Activated T-cell treated with anti-CD3 and anti-CD28 coated beads for 1 hour (primary cell): ENCODE measurements around the gene ATXN2L.
"Not testable (repeated sequence)": the region's sequence is repeated elsewhere in the genome, so short reads cannot be mapped to it uniquely, and the experiment has no call there.

Source experiments
- DNase-seq: peaks from one replicate; pipeline ENCODE4 v3.0.0-alpha.2; 2020; ENCODE audit warnings: low read depth

The ATXN2L gene

GRCh38 chr16:28872952-28873351, 50.2 kb downstream of the ATXN2L start:
- DNase-seq, result no peak

- DNase-seq, result peak; percentile 42
Observed at GRCh38 chr16:28873543-28874201, 50.9 kb downstream of the ATXN2L start.

- DNase-seq, result no peak
Observed at GRCh38 chr16:28874406-28874805, 51.6 kb downstream of the ATXN2L start.

- DNase-seq, result no peak
Observed at GRCh38 chr16:28875134-28876018, 52.6 kb downstream of the ATXN2L start.

GRCh38 chr16:28876019-28876659, 53.3 kb downstream of the ATXN2L start:
- DNase-seq, result no peak

- no peak for DNase-seq
Observed at GRCh38 chr16:28876973-28877654, 54.3 kb downstream of the ATXN2L start.

- DNase-seq, result no peak
Observed at GRCh38 chr16:28877655-28878000, 54.8 kb downstream of the ATXN2L start.

GRCh38 chr16:28878083-28878926, 55.5 kb downstream of the ATXN2L start, which contains the start of gene ATP2A1:
Gene ATP2A1, plus strand, starts transcription at chr16:28878488. Its CDS starts 184 bp downstream, at chr16:28878672.
- no peak for DNase-seq

- no peak for DNase-seq
Observed at GRCh38 chr16:28879261-28879840, 56.6 kb downstream of the ATXN2L start.

GRCh38 chr16:28879841-28880588, 57.2 kb downstream of the ATXN2L start:
- DNase-seq, result peak; percentile 87

GRCh38 chr16:28880589-28880915, 57.8 kb downstream of the ATXN2L start:
- no peak for DNase-seq

GRCh38 chr16:28880955-28881354, 58.2 kb downstream of the ATXN2L start:
- no peak for DNase-seq

GRCh38 chr16:28881565-28881964, 58.8 kb downstream of the ATXN2L start:
- DNase-seq, result not testable (repeated sequence)

GRCh38 chr16:28882551-28883160, 59.9 kb downstream of the ATXN2L start:
- DNase-seq, result no peak

GRCh38 chr16:28883221-28883996, 60.6 kb downstream of the ATXN2L start:
- no peak for DNase-seq

GRCh38 chr16:28884045-28884444, 61.2 kb downstream of the ATXN2L start:
- DNase-seq, result no peak
